Putamen (tissue), 1 donor: Measurements from ENCODE around the gene CELF5.
A peak's percentile ranks its signal among the peaks of the same experiment; 100 is the strongest.
"Not testable (repeated sequence)": the region's sequence is repeated elsewhere in the genome, so short reads cannot be mapped to it uniquely, and the experiment has no call there.

Source experiments
- DNase-seq: peaks from one replicate; pipeline ENCODE4 v3.0.0-alpha.2; 2016; ENCODE audit warnings: low spot score

The CELF5 gene

DNA sequence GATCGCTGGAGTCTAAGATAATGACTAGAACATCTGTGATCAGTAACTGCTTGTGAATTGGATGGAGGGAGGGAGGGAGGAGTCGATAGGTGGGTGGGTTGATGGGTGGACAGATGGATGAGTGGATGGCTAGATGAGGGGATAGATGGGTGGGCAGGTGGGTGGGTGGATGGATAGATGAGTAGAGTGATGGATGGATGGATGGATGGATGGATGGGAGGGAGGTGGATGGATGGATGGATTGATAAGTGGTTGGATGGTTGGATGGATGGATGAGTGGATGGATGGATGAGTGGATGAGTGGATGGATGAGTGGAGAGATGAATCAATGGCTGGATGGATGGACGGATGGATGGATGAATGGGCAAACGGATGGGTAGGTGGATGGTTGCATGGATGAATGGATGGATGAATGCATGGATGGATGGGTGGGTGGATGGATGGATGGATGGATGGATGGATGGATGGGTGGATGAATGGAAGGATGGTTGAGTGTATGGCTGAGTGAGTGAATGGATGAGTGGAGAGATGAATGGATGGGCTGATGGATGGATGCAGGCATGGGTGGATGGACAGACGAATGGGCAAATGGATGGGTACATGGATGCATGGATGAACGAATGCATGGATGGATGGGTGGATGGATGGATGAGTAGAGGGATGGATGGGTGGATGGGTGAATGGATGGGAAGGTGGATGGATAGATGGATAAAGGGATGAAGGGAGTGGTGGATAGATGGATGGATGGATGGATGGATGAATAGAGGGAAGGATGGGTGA lies 97.9 kb downstream of the CELF5 start:
- no peak for DNase-seq

DNA sequence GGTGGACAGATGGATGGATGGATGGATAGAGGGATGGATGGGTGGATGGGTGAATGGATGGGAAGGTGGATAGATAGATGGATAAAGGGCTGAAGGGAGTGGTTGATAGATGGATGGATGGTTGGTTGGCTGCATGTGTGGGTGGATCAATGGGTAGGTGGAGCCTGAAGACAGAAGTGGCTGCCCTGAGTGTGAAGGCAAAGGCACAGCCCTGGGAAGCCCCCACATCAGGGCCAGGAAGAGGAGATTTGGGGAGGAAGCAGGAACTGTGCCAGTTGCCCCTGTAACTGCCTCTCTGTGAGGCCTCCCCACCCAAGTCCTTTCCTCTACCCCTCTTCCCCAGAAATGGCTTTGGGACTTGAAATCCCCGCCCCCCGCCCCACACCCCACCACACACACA lies 98.6 kb downstream of the CELF5 start:
- DNase-seq = no peak

DNA sequence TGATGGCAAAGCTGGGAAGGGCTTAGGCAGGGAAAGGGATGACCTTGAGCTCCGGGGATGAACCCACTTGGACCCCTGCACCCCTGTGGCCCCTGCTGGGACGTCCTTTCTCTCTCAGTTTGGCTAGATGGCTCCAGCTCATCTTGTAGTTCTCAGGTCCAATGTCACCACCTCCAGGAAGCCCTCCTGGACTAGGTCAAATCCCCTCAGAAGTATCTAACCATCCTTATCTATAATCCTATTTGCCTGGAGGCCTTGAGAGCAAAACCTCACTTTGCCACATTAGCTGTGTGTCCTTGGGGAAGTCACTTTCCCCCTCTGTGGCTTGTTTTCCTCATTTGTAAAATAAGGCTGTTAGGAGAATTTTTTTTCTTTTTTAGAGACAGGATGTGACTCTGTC lies 99.2 kb downstream of the CELF5 start:
- no peak for DNase-seq

DNA sequence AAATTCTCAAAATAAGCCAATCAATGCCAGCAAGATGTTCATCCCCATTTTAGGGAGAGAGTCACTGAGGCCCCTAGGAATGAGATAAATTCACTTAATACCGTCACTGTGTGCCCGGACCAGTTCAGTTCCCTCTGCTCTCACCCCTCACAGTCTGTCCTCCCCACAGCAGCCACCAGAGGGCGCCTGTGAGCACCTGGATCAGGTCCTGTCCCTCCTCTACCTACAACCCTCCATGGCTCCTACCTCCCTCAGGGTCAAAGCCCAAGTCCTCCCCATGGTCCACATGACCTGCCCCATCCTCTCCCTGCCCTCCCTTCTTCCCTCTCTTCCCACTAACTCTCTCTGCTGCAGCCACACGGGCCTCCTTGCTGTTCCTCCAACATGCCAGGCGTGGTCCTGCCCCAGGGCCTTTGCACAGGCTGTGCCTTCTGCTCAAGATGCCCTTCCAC lies 100.0 kb downstream of the CELF5 start:
- DNase-seq = no peak

DNA sequence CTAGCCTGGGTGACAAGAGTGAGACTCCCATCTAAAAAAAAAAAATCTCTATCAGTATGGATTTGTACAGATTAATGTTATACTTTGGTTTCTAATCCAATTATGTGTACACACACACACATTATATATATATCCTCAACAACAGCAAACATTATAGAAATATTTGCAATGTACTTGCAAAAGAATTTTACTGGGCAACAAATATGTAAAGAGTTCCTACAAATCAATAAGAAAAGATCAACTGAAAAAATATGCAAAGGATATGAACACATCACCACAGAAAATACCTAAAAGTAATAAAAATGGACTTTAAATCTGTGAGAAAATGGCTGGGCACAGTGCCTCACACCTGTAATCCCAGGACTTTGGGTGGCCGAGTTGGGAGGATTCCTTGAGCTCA lies 101.0 kb downstream of the CELF5 start:
- DNase-seq = no peak

DNA sequence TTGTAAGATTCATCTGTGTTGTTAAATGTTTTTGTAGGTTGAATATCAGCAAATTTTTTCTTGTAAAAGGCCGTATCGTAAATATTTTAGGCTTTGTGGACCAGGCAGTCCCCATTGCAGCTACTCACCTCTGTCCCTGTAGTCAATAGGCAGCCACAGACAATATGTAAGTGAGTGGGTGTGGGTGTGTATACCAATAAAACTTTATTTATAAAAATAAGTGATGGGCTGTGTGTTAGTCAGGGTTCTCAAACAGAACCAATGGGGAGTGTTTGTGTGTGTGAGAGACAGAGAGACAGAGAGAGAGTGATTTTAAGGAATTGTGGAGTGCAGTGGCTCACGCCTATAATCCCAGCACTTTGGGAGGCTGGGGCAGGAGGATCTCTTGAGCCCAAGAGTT lies 104.3 kb downstream of the CELF5 start:
- no peak for DNase-seq

DNA sequence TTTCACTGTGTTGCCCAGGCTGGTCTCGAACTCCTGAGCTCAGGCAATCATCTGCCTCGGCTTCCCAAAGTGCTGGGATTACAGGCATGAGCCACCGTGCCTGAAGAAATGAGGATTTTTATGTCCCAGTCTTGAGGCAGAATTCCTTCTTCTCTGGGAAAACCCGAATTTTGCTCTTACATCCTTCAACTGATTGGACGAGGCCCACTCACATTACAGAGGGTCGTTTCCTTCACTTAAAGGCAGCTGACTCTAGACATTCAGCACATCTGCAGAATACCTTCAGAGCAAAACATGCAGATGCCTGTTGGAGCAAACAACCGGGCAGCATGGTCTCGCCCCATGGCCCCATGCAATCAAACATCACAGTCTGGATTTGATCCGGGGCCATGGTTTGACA lies 105.6 kb downstream of the CELF5 start:
- DNase-seq = no peak

DNA sequence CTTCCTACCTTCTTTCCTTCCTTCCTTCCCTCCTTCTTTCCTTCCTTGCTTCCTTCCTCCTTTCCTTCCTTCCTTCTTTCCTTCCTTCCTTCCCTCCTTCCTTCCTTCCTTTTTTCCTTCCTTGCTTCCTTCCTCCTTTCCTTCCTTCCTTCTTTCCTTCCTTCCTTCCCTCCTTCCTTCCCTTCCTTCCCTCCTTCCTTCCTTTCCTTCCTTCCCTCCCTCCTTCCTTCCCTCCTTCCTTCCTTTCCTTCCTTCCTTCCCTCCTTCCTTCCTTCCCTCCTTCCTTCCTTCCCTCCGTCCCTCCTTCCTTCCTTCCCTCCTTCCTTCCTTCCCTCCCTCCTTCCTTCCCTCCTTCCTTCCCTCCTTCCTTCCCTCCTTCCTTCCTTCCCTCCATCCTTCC lies 107.8 kb downstream of the CELF5 start:
- DNase-seq = not testable (repeated sequence)

DNA sequence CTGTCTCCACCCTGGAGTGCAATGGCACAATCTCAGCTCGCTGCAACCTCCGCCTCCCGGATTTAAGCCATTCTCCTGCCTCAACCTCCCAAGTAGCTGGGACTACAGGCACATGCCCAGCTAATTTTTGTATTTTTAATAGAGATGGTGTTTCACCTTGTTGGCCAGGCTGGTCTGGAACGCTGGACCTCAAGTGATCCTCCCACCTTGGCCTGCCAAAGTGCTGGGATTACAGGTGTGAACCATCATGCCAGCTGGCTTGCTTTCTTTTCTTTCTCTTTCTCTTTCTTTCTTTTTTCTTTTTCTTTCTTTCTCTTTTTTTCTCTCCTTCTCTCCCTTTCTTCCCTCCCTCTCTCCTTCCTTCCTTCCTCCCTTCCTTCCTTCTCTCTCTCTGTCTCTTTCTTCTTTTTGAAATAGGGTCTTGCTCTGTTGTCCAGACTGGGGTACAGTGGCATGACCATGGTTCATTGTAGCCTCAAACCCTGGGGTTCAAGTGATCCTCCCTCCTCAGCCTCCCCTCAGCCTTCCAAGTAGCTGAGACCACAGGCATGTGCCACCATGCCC lies 108.6 kb downstream of the CELF5 start:
- DNase-seq = no peak

DNA sequence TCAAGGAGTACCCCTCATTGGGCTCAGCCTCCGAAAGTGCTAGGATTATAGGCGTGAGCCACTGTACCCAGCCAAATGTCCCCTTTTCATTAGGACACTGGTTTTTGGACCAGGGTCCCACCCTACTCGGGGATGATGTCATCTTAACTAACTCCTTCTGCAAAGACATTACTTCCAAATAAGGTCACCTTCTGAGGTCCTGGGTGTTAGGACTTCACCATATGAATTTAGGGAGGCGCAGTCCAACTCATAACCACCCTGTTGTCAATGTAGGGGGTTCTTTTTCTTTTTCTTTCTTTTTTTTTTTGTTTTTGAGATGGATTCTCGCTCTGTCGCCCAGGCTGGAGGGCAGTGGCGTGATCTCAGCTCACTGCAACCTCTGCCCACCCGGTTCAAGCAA lies 109.2 kb downstream of the CELF5 start:
- DNase-seq = no peak

DNA sequence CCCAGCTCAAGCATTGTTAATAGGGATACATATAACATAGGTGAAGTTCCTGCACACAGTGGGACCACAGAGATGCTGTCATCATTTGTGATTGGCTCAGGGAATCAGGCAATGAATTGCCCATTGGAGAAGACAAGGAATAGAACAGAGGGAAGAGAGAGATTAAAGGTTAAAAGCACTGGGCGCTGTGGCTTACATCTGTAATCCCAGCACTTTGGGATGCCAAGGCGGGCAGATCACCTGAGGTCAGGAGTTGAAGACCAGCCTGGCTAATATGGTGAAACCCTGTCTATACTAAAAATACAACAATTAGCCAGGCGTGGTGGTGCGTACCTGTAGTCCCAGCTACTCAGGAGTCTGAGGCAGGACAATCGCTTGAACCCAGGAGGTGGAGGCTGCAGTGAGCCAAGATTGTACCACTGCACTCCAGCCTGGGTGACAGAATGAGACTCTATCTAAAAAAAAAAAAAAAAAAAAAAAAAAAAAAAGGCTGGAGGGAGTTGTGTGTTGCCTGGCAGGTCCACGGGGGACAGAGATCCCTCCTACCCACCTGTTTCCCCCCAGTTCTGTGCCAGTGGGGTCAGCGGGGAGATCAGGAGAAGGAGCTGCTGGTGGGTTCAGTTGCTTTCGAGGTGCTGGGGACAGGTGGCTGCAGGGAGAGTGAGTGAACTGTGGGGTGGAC lies 110.4 kb downstream of the CELF5 start:
- DNase-seq = not testable (repeated sequence)

DNA sequence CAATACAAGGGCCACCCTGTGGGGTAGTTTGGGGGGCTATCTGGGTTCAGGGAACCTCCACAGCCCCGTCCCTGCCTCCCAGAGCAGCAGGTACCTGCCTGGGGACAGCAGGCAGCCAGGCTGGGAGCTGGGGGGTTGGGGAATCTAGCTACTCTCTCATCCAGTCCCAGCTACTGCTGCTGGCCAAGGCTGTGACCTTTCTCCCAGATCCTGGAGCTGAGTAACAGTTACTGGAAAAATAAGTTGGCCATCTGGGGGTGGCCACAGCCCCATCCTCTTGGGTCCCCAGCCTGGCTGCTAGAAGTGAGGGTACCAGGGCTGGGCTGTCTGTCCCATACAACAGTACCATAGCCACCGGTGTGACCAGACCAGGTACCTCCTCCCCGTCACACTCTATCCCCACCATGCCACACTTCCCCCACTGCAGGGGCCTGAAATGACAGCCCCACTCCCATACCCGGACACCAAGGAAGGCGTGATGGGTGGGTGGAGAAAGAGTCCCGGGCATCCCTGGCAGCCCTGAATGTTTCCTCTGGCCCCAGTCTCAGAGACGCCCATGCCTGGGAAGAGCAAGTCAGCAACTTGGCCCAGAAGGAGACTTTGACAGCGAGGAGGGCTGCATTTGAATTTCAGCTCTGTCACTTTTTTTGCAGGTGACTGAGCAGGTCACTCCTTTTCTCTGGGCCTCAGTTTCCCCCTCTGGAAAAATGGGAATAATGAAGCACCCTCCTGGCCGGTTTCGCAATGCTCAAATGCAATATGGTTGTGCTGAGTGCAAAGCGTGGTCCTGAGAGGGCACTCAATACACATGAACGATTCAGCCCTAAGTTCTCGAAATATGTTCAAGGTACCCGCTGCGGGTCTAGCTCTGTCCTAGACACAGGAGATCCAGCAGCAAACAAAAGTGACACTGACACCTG lies 111.2 kb downstream of the CELF5 start:
- no peak for DNase-seq

DNA sequence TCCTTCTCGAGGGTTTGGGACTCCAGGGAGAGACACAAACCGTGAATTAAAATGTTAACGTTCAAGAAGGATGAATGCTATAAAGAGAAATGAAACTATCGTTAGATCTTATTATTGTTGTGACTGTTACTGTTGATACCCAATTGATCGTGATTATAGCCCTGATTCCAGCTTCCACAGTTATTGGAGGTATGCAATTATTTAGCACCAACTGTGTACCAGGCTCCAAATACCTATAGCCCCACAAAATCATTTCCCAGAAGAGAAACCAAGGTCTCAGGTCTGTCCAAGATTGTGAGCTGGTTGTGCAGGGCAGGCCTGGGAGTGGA lies 111.9 kb downstream of the CELF5 start:
- DNase-seq = no peak

DNA sequence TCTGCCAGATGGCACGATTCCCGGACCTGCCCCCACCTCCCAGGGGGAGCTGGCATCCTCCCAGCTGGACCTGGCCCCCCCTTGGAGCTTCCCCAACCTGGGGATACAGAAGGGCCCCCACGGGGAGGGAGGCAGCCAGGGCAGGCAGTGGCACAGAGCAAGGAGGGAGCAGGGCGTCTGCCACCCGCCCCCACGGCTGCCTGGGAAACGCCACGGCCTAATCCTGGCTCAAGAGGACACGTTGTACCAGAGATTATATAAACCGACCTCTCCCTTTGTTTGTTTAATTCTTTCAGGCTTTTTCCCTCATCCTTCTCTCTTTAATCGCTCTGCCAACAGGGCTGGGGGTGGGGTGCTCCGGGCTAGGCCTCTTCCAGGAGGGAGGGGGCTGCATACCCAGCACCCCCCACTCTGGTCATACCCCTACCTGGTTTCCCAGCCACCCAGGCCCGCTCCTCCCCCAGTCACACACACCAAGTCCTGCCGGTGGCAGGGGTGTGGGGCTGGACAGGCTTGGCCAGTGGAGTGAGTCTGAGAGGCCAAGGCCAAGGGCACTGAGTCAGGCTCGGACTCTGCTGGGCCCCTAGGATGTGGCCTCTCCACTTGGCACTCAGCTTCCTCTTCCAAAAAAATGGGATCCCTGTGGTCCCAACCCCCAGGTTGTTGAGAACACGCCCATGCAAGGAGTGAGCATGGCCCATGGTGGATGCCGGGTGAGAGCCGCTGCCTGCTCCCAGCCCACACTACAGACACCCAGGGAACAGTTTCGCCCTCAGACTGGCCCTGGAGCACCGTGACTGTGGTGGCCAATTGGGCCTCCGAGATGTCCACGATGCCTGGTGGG lies 112.4 kb downstream of the CELF5 start:
- peak; percentile 68 for DNase-seq

DNA sequence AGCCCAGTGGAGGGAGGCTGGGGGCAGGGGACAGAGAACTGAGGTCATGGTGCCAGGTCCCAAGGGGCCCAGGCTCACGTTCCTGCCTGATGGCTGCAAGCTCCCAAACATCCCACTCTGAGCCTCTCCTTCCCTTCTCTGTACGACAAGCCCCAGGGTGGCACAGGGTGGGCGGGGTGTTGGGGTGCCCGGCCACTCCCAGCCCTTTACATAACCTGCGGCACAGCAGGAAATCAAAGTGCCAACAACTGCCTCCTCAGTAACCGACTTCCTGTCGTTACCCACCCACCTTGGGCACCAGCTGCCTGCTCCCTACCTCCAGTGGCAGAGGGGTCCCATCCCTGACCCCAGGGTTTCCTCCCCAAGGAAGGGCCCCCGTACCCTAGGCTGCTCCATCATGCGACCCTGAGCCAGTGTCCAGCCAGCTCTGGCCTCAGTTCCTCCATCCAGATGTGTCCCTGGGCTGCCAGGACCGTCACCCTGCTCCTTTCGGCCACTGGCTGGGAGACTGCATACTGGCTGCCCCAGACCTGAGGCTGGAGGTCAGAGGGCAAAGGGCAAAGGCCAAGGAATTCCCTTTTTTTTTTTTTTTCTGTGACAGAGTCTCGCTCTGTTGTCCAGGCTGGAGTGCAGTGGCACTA lies 114.2 kb downstream of the CELF5 start:
- no peak for DNase-seq

DNA sequence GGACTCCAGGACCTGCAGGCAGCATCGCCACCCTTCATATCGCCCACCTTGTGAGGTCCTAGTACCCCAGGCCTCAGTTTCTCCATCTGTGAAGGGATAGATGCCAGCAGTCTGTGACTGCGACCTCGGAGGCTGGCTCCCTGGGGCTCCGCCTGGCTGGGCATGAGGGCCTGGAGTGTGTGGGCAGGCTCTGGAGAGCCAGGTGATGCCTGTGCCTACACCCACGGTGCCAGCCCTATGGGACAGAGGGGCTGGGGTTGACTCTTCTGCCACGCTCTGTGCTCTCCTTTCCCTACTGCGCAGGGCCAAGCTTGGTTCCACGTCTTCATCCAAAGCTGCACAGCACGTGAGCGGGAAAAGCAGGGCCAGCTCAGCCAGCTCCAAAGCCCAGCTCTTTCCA lies 115.9 kb downstream of the CELF5 start:
- no peak for DNase-seq

DNA sequence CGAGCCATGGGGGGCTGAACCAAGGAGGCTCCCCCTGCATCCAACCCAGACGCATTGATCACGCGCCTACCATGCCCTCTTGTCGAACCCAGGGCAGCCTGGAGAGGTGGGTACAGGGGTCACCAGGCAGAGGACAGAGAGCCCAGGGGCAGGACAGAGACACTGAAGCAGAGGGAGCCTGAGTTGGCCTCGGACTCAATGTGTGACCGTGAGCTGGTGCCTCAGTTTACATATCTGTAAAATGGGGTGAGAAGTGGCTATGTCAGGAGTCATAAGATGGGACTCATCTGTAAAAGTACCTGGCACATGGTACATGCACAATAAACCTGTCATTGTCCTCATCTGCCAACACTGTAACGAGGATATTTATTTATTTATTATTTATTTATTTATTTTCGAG lies 117.8 kb downstream of the CELF5 start:
- no peak for DNase-seq

DNA sequence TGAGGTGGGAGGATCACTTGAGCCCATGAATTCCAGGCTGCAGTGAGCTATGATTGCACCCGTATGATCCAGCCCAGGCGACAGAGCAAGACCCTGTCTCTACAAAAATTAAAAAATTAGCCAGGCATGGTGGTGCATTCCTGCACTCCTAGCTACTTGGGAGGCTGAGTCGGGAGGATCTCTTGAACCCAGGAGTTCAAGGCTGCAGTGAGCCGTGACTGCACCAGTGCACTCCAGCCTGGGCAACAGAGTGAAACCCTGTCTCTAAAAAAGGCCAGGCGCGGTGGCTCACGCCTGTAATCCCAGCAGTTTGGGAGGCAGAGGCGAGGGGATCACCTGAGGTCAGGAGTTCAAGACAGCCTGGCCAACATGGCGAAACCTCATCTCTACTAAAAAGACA lies 118.5 kb downstream of the CELF5 start:
- DNase-seq = not testable (repeated sequence)

DNA sequence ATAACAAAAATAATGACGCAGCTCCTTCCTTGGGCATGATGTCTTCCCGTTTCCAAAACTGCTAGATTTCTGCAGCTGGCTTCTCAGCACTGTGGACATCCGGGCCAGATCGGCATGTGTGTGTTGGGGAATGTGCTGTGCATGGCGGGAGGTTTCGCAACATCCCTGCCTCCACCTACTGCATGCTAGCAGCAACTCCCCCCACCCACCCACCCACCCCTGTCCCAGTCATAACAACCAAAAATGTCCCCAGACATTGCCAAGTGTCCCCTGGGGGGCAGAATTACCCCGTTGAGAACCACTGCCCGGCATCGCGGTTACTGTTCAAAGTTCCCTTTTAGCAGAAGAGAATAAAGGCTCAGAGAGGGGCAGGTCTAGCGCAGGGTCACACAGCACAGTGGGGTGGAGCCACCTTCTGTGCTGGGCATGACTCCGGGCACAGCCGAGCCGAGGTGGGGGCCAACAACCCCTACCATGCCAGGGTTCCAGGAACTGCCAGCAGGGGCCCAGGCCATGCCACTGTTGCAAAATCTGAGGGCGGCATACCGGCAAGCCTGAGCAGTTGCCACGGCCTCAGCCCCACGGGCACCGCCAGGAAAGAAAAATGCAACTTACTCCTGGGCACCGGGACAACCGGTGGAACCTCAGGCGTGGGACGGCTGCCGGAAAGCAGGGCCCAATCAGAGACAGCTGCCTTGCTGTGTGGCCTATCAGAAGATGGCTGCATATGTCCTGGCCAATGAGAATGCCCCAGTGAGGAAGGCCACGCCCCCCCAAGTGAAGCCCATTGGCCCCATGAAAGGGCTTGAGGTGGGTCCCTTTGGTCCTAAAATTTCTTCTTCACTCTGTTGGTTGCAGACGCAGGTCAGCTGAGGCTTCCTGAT lies 119.4 kb downstream of the CELF5 start:
- peak; percentile 62 for DNase-seq
